NCI-H1417 (cell line): ENCODE results near the gene MTF1.

ENCODE experiments used
- DNase-seq, 3 experiments: peaks; one replicate each; lab custom pipeline; 2025; lab: John Stamatoyannopoulos, UW

Gene MTF1

GRCh38 chr1:37867784-37868183 is 8.4 kb upstream of the MTF1 start:
- DNase-seq = no peak

GRCh38 chr1:37866491-37866890 is 7.1 kb upstream of the MTF1 start:
- no peak for DNase-seq

GRCh38 chr1:37865348-37866120 is 6.1 kb upstream of the MTF1 start:
- DNase-seq = no peak

- DNase-seq = no peak
Measured at GRCh38 chr1:37862330-37862729, 2.9 kb upstream of the MTF1 start.

GRCh38 chr1:37861151-37861550 is 1.8 kb upstream of the MTF1 start:
- no peak for DNase-seq

GRCh38 chr1:37860346-37860666 is 914 bp upstream of the MTF1 start:
- DNase-seq = no peak

GRCh38 chr1:37858931-37859506 is 373 bp downstream of the MTF1 start:
- no peak for DNase-seq

- no peak for DNase-seq
Measured at GRCh38 chr1:37854406-37854805, 5.0 kb downstream of the MTF1 start.

GRCh38 chr1:37853157-37853556 is 6.2 kb downstream of the MTF1 start:
- DNase-seq = no peak

GRCh38 chr1:37851782-37852210 is 7.6 kb downstream of the MTF1 start:
- no peak for DNase-seq

- no peak for DNase-seq
Measured at GRCh38 chr1:37851262-37851661, 8.1 kb downstream of the MTF1 start.

- no peak for DNase-seq
Measured at GRCh38 chr1:37850352-37850955, 8.9 kb downstream of the MTF1 start.

GRCh38 chr1:37849480-37849879 is 9.9 kb downstream of the MTF1 start:
- no peak for DNase-seq

GRCh38 chr1:37846647-37847339 is 12.6 kb downstream of the MTF1 start:
- no peak for DNase-seq

- no peak for DNase-seq
Measured at GRCh38 chr1:37845786-37846185, 13.6 kb downstream of the MTF1 start.

- DNase-seq = no peak
Measured at GRCh38 chr1:37845049-37845646, 14.2 kb downstream of the MTF1 start.

GRCh38 chr1:37844536-37844935 is 14.9 kb downstream of the MTF1 start:
- DNase-seq = no peak

- DNase-seq = no peak
Measured at GRCh38 chr1:37841652-37842051, 17.7 kb downstream of the MTF1 start.

GRCh38 chr1:37840711-37841110 is 18.7 kb downstream of the MTF1 start:
- no peak for DNase-seq

GRCh38 chr1:37839676-37840075 is 19.7 kb downstream of the MTF1 start:
- no peak for DNase-seq

- no peak for DNase-seq
Measured at GRCh38 chr1:37836788-37837187, 22.6 kb downstream of the MTF1 start.

GRCh38 chr1:37831809-37832208 is 27.6 kb downstream of the MTF1 start:
- no peak for DNase-seq

- no peak for DNase-seq
Measured at GRCh38 chr1:37831109-37831508, 28.3 kb downstream of the MTF1 start.
